Stimulated activated effector memory CD8-positive, alpha-beta T cell treated with anti-CD3 and anti-CD28 coated beads, Interleukin-12 subunit alpha, Interleukin-12 subunit beta, amount 100 ng/mL, for 72 hours (primary cell): ENCODE measurements around the gene AP1S1.
"Not testable (repeated sequence)": the region's sequence is repeated elsewhere in the genome, so short reads cannot be mapped to it uniquely, and the experiment has no call there.

Source experiments
- ATAC-seq: fragments of 150-1000 bp; cut with Tn5 transposase; 2 replicates; pipeline ENCODE4 v1.10.0; 2021
- DNase-seq, 2 donors: peaks; one replicate each; pipeline ENCODE4 v3.0.0; 2021 to 2022; ENCODE audit warnings: low spot score in 2 of 2
- H3K27ac Mint-ChIP-seq: one replicate; pipeline ENCODE4 v1.8.0; 2022; ENCODE audit warnings: mild to moderate bottlenecking, mixed read lengths
- H3K36me3 Mint-ChIP-seq: one replicate; pipeline ENCODE4 v1.8.0; 2022; ENCODE audit warnings: mild to moderate bottlenecking, mixed read lengths
- H3K4me1 Mint-ChIP-seq: one replicate; pipeline ENCODE4 v1.8.0; 2022; ENCODE audit warnings: mixed read lengths
- H3K4me3 Mint-ChIP-seq: one replicate; pipeline ENCODE4 v1.8.0; 2022; ENCODE audit warnings: mild to moderate bottlenecking, mixed read lengths
- H3K9me3 Mint-ChIP-seq: one replicate; pipeline ENCODE4 v1.8.0; 2022; ENCODE audit warnings: mixed read lengths

AP1S1 gene

DNA sequence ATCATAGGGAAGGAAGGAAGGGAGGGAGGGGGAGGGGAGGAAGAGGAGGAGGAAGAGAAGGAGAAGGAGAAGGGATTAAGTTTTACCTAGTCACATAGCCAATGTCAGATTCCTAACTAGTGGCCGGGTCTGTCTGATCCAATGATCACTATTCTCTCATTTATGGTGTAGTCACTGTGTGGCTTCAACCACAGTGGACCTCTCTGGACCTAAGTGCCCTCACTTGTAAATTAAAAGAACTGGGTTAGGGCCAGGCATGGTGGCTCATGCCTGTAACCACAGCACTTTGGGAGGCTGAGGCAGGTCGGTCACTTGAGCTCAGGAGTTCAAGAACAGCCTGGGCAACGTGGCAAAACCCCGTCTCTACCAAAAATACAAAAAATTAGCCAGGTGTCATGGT, 34.0 kb upstream of the AP1S1 start:
- H3K27ac Mint-ChIP-seq: no peak overlapping the region
- H3K4me3 Mint-ChIP-seq: no peak overlapping the region
- H3K4me1 Mint-ChIP-seq: peaks cover 19% of the 10 kb centered on the region
- ATAC-seq (no peak), DNase-seq (no peak)
- H3K36me3 Mint-ChIP-seq: no peaks in the 10 kb centered on the region
- no peaks in the 10 kb centered on the region for H3K9me3 Mint-ChIP-seq

DNA sequence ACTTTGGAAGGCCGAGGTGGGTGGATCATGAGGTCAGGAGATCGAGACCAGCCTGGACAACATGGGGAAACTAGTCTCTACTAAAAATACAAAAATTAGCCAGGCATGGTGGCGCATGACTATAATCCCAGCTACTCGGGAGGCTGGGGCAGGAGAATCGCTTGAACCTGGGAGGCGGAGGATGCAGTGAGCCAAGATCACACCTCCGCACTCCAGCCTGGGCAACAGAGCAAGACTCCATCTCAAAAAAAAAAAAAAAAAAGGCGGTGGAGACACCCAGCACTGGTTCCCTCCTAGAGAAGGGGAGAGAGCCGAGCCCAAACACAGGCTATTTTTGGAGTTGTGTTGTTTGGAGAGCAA, 32.7 kb upstream of the AP1S1 start:
- H3K4me3 Mint-ChIP-seq: peak overlapping the region; percentile 29
- DNase-seq, H3K9me3 Mint-ChIP-seq, H3K36me3 Mint-ChIP-seq, ATAC-seq: not testable (repeated sequence)
- peaks cover 32% of the 10 kb centered on the region for H3K4me1 Mint-ChIP-seq
- peak overlapping the region; percentile 85 for H3K27ac Mint-ChIP-seq

DNA sequence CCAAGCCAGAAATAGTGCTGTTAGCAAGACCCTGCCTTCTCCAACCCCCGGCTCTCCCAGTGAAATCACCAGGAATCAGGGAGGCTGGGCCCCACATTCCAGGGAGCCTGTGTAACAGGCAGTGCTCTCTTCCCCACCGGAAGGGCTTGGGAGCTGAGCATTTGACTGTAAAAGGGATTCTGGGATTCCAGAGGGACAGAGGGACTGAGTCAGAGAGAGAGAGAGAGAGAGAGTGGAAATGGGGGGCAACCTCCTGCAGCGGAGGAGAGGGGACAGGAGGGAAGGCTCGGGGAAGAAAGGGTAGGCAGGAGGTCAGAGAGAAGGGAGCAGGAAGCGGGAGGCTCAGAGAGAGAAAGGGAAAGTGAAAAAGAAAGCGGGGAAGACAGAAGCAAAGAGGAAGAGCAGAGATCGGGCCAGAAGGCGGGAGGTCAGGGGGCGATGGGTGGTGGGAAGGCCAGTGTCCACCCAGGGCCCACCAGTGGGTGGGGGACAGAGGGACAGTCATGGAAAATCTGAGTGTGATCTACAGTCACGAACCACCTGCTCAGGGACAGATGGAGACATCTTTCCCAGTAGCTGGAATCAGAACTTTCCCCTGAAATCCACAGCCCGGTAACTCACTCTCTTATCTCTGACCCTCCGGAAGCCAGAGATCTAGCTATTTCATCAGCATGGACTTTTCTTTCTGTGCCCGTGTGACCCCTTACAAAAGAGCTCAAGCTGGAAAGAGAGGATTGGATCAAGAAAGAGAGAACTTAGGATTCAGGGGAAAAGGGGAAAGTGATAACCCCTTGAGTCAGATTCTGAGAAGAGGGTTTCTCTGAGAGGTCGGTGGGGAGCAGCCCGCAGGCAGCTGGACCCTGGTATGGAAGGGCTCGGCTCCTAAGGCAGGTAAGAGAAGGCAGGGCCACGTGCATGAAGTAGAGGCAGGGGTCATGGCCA, 32.0 kb upstream of the AP1S1 start:
- peaks cover 38% of the 10 kb centered on the region for H3K4me1 Mint-ChIP-seq
- H3K9me3 Mint-ChIP-seq: no peaks in the 10 kb centered on the region
- H3K36me3 Mint-ChIP-seq: no peaks in the 10 kb centered on the region
- H3K27ac Mint-ChIP-seq: peak overlapping the region; percentile 85
- peak overlapping the region; percentile 29 for H3K4me3 Mint-ChIP-seq
- DNase-seq (no peak), ATAC-seq (no peak)

DNA sequence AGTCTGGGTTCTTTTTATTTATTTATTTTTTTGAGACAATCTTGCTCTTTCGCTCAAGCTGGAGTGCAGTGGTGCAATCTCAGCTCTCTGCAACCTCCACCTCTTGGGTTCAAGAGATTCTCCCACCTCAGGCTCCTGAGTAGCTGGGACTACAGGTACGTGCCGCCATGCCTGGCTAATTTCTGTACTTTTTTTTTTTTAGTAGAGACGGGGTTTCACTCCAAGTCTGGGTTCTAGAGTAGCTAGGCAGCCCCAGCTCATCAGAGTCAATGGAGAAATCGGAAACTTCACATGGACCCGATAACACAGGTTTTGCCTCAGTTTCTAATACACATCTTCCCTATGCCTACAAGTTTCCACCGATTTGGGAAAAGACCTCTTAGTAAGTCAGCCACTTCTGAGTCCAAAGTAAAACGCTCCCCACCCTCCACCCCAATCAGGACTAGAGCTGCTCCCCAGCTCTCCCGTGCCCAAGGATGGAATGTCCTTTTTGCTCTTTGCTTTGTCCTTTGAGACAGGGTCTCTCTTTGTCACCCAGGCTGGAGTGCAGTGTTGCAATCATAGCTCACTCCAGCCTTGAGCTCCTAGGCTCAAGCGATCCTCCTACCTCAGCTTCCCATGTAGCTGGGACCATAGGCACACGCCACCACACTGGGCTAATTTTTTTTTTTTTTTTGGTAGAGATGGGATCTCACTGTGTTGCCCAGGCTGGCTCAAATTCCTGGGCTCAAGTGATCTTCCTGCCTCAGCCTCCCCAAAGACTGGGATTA, 31.2 kb upstream of the AP1S1 start:
- H3K4me3 Mint-ChIP-seq: no peak overlapping the region
- H3K27ac Mint-ChIP-seq: no peak overlapping the region

DNA sequence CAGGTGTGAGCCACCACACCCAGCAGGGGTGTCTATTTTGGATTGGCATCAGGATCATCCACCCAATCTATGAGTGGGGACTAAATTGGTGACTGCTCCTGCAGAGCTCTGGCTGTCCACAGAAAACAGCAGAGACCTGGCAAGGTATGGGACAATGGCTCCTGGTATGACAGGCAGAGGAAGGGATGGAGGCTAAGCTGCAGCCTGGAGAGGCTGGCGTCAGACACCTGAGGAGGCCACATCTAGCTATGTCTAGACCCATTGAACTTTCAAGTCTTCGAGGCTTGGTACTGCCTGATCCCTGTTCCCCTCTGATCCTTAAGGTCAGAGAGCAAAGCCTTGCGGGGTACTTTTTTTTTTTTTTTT, 30.6 kb upstream of the AP1S1 start:
- Mint-ChIP-seq H3K4me3 (no peak overlapping the region), H3K27ac (no peak overlapping the region), H3K36me3 (no peaks in the 10 kb centered on the region), H3K9me3 (no peaks in the 10 kb centered on the region), H3K4me1 (peaks cover 49% of the 10 kb centered on the region)
- DNase-seq (no peak), ATAC-seq (no peak)

More for the DNA sequence above, 31.2 kb upstream of the AP1S1 start:
- DNase-seq: no peak
- Mint-ChIP-seq H3K9me3 (no peaks in the 10 kb centered on the region), H3K36me3 (no peaks in the 10 kb centered on the region), H3K4me1 (peaks cover 45% of the 10 kb centered on the region)
- ATAC-seq: no peak

DNA sequence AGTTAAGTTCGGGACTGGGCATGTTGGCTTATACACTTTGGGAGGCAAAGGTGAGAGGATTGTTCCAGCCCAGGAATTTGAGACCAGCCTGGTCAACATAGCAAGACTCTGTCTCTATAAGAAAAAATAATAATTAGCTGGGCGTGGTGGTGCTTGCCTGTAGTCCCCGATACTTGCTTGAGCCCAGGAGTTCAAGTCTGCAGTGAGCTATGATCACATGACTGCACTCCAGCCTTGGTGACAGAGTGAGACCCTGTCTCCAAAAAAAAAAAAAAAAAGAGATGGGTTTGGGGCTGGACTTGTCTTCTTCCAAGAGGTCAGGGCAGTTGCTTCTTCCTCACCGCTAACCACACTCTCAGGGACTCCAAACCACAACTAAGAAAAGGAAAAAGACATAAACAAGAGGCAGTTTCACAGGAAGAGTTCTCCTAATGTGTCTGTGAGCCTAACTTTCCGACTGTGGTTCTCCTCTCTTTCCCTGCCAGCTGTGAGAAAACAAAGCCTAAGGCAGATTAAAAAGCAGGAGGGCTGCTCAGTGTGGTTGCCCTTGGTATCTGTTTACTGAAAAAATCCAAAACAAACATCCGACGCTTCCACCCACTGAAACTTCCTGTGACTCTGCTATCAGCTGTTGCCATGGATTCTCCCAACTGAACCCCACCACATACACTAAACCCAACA, 29.8 kb upstream of the AP1S1 start:
- ATAC-seq (no peak), DNase-seq (no peak)
- Mint-ChIP-seq H3K4me3 (no peak overlapping the region), H3K4me1 (peaks cover 49% of the 10 kb centered on the region), H3K9me3 (no peaks in the 10 kb centered on the region), H3K27ac (no peak overlapping the region), H3K36me3 (peaks cover under 1% of the 10 kb centered on the region)

DNA sequence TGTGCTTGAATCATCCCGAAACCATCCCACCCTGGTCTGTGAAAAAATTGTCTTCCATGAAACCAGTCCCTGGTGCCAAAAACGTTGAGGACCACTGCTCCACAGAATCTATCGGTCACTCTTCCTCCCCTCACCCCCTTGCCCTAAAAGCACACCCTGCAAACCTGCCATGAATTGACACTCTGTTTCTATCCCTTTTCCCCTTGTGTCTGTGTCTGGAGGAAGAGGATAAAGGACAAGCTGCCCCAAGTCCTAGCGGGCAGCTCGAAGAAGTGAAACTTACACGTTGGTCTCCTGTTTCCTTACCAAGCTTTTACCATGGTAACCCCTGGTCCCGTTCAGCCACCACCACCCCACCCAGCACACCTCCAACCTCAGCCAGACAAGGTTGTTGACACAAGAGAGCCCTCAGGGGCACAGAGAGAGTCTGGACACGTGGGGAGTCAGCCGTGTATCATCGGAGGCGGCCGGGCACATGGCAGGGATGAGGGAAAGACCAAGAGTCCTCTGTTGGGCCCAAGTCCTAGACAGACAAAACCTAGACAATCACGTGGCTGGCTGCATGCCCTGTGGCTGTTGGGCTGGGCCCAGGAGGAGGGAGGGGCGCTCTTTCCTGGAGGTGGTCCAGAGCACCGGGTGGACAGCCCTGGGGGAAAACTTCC, 28.2 kb upstream of the AP1S1 start:
- Mint-ChIP-seq H3K9me3 (no peaks in the 10 kb centered on the region), H3K36me3 (peaks cover 4% of the 10 kb centered on the region), H3K4me3 (peak overlapping the region; percentile 49), H3K27ac (peak overlapping the region; percentile 46), H3K4me1 (peaks cover 49% of the 10 kb centered on the region)
- ATAC-seq (peak; percentile 51), DNase-seq (no peak)

DNA sequence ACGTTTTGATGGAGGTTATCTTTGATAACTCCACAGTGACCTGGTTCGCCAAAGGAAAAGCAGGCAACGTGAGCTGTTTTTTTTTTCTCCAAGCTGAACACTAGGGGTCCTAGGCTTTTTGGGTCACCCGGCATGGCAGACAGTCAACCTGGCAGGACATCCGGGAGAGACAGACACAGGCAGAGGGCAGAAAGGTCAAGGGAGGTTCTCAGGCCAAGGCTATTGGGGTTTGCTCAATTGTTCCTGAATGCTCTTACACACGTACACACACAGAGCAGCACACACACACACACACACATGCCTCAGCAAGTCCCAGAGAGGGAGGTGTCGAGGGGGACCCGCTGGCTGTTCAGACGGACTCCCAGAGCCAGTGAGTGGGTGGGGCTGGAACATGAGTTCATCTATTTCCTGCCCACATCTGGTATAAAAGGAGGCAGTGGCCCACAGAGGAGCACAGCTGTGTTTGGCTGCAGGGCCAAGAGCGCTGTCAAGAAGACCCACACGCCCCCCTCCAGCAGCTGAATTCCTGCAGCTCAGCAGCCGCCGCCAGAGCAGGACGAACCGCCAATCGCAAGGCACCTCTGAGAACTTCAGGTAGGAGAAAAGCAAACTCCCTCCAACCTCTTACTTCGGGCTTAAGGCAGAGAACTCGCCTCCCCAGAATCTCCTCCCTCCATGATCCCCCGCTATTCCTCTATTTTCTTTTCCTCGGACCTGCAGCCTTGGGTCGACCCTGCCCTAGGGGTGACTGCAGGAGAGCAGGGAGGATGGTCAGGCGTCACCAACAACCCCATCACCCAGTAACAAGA, 27.4 kb upstream of the AP1S1 start, which contains the start of gene SERPINE1:
Gene SERPINE1, plus strand, starts transcription at position 454 of the 809 bp plus-strand sequence. CDS start 1,290 bp downstream, outside the sequence.
- Mint-ChIP-seq H3K27ac (peak within 1 kb of the TSS; percentile 46), H3K4me1 (peaks cover 48% of the 10 kb centered on the region), H3K9me3 (no peaks in the 10 kb centered on the region), H3K36me3 (peaks cover 4% of the 10 kb centered on the region), H3K4me3 (peak within 1 kb of the TSS; percentile 49)
- peak; percentile 18 to 65 for DNase-seq
- ATAC-seq: peak; percentile 87

DNA sequence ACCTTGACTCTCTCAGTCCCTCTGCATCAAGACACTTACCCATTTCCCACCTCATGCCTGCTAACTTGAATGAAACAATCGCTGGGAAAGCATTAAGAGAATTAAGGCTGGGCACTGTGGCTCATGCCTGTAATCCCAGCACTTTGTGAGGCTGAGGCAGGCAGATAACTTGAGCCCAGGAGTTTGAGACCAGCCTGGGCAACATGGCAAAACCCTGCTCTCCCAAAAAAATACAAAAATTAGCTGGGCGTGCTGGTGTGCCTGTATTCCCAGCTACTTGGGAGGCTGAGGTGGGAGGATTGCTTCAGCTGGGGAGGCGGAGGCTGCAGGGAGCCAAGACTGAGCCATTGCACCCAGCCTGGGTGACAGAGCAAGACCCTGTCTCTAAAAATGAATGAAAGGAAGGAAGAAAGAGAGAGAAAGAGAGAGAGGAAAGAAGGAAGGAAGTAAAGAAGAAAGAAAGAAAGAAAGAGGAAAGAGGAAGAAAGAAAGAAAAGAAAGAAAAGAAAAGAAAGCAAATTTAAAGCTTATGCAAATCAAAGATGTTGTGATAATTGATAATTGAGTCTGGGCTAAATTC, 26.7 kb upstream of the AP1S1 start:
- Mint-ChIP-seq H3K4me3 (peak overlapping the region; percentile 49), H3K9me3 (no peaks in the 10 kb centered on the region)

DNA sequence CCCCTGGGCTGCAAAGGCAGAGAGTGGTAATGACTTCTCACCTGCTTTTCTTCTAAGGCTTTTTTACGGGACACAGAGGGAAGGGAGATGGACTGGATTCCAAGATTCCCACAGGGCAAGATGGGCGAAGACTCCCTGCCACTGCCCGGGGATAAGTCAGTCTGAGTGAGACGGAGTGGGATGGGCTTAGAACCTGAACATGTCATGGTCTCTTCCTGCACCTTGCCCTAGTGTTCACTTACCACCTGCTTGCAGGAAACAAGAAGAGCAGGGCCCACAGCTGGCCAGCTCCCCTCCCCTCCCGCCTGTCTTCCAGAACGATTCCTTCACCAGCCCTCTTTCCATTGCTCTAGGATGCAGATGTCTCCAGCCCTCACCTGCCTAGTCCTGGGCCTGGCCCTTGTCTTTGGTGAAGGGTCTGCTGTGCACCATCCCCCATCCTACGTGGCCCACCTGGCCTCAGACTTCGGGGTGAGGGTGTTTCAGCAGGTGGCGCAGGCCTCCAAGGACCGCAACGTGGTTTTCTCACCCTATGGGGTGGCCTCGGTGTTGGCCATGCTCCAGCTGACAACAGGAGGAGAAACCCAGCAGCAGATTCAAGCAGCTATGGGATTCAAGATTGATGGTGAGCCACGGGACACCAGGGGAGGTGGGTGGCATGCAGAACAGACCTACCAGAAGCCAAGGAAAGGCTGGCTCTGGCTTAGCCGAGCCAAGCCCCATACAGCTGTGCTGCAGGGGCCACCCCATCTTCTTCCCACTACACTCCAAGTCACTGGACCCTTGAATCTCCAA, 26.0 kb upstream of the AP1S1 start:
- H3K9me3 Mint-ChIP-seq: no peaks in the 10 kb centered on the region
- no peak for ATAC-seq
- H3K36me3 Mint-ChIP-seq: peaks cover 4% of the 10 kb centered on the region
- no peak overlapping the region for H3K4me3 Mint-ChIP-seq
- peaks cover 43% of the 10 kb centered on the region for H3K4me1 Mint-ChIP-seq
- DNase-seq: no peak
- no peak overlapping the region for H3K27ac Mint-ChIP-seq

More for the DNA sequence above, 26.7 kb upstream of the AP1S1 start:
- Mint-ChIP-seq H3K4me1 (peaks cover 42% of the 10 kb centered on the region), H3K36me3 (peaks cover 4% of the 10 kb centered on the region), H3K27ac (no peak overlapping the region)
- ATAC-seq: no peak
- no peak for DNase-seq

DNA sequence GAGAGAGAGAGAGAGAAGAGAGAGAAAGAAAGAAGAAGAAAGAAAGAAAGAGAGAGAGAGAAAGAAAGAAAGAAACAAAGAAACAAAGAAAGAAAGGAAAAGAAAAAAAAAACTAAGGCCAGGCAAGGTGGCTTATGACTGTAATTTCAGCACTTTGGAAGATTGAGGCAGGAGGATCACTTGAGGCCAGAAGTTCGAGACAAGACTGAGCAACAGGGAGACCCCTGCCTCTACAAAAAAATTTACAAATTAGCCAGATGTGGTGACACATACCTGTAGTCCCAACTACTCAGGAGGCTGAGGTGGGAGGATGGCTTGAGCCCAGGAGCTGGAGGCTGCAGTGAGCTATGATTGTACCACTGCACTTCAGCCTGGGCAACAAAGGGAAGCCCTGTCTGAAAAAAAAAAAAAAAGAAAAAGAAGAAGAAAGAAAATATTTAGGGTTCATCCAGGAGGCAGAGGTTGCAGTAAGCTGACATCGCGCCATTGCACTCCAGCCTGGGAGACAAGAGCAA, 24.6 kb upstream of the AP1S1 start:
- Mint-ChIP-seq H3K4me3 (no peak overlapping the region), H3K4me1 (peaks cover 52% of the 10 kb centered on the region), H3K36me3 (peaks cover 4% of the 10 kb centered on the region), H3K27ac (no peak overlapping the region), H3K9me3 (no peaks in the 10 kb centered on the region)
- DNase-seq: no peak
- no peak for ATAC-seq

DNA sequence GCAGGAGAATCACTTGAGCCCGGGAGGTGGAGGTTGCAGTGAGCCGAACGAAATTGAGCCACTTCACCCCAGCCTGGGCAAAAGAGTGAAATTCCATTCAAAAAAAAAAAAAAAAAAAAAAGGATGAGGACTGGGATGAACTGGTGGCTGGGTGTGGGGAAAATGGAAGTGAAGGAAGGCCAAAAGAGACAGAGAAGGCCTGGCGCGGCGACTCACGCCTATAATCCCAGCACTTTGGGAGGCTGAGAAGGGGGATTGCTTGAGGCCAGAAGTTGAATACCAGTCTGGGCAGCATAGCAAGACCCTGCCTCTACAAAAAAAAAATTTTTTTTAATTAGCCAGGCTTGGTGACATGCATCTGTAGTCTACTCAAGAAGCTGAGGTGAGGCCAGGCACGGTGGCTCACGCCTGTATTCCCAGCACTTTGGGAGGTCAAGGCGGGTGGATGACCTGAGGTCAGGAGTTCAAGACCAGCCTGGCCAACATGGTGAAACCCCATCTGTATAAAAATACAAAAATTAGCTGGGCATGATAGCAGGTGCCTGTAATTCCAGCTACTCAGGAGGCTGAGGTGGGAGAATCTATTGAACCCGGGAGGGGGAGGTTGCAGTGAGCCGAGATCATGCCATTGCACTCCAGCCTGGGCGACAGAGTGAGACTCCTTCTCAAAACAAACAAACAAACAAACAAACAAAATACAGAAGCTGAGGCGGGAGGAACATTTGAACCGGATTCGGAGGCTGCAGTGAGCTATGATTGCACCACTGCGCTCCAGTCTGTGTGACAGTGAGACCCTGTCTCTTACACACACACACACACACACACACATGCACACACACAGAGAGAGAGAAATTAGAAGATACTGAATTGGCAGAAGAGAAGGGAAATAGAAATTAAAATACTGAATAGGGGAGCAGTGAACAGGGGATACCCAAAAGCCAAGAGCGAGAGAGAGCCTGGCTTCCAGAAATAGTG, 21.4 kb upstream of the AP1S1 start:
- not testable (repeated sequence) for ATAC-seq

More for the DNA sequence above, 21.4 kb upstream of the AP1S1 start:
- H3K36me3 Mint-ChIP-seq, H3K9me3 Mint-ChIP-seq, H3K4me3 Mint-ChIP-seq, DNase-seq, H3K27ac Mint-ChIP-seq: not testable (repeated sequence)
- peaks cover 34% of the 10 kb centered on the region for H3K4me1 Mint-ChIP-seq
